ENCODE results near the gene ILF3.
"Not testable (repeated sequence)": the region's sequence is repeated elsewhere in the genome, so short reads cannot be mapped to it uniquely, and the experiment has no call there.

Gene ILF3

DNA sequence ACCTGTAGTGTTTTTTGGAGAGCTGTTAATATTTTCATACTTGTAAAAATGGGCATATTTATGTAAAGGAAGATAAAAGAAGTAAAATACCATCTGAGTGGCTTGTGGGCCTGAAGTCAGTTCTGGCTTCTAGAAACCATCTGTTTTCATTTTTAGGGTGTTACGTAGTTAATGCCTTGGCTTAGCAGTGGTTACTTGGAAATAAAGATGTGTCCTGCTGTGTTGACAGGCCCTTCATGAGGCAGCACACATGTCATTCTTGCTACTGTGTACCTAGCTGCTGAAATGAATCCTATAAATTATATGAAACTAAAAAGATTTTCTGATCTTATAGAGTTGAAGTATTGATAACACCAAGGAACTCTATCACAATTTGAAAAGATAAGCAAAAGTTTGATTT is 16.0 kb downstream of the ILF3 start:
- Histone ChIP-seq H3K27ac (no peak overlapping the region), H3K36me3 (peaks cover 14% of the 10 kb centered on the region), H3K27me3 (no peaks in the 10 kb centered on the region), H3K4me1 (ENCODE audit: control insufficient read depth in 1 of 2, insufficient read depth in 1 of 2, low read depth in 1 of 2, low read length in 1 of 2) (peaks cover 13 to 15% of the 10 kb centered on the region in 2 experiments), H3K4me3 (ENCODE audit: low read depth in 1 of 2, low read length in 1 of 2) (no peak overlapping the region), H3K9me3 (no peaks in the 10 kb centered on the region)
- TF ChIP-seq, protein P1, sequence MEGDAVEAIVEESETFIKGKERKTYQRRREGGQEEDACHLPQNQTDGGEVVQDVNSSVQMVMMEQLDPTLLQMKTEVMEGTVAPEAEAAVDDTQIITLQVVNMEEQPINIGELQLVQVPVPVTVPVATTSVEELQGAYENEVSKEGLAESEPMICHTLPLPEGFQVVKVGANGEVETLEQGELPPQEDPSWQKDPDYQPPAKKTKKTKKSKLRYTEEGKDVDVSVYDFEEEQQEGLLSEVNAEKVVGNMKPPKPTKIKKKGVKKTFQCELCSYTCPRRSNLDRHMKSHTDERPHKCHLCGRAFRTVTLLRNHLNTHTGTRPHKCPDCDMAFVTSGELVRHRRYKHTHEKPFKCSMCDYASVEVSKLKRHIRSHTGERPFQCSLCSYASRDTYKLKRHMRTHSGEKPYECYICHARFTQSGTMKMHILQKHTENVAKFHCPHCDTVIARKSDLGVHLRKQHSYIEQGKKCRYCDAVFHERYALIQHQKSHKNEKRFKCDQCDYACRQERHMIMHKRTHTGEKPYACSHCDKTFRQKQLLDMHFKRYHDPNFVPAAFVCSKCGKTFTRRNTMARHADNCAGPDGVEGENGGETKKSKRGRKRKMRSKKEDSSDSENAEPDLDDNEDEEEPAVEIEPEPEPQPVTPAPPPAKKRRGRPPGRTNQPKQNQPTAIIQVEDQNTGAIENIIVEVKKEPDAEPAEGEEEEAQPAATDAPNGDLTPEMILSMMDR (IDR thresholded peaks at IDR 0.05): no peak

DNA sequence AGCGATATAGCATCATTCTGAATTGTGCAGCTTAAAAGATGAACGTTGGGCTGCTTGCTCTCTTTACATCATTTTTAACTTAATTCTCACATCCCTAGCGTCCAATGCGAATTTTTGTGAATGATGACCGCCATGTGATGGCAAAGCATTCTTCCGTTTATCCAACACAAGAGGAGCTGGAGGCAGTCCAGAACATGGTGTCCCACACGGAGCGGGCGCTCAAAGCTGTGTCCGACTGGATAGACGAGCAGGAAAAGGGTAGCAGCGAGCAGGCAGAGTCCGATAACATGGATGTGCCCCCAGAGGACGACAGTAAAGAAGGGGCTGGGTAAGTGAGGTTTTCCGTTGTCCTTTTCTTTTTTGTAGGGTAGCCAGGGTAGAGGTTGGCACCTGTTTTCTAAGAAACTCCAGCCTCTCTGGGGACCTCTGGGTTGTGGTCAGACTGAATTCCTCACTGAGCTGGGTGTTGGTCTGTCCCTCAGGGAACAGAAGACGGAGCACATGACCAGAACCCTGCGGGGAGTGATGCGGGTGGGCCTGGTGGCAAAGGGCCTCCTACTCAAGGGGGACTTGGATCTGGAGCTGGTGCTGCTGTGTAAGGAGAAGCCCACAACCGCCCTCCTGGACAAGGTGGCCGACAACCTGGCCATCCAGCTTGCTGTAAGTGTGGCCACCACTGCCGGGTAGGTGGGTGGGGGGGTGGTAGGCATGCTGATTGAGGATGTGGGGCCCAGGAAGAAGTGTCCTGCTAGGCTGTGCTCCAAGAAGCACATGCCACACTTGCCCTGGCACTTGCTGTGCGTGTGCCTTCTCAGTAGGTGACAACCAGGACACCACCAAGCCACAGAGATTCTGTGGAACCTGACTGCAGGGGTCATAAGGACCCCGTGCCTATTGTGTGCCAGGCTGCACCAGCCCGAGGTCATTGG is 17.0 kb downstream of the ILF3 start:
- TF ChIP-seq, protein P1 (IDR thresholded peaks at IDR 0.05): no peak
- no peak overlapping the region for H3K27ac ChIP-seq
- H3K4me1 ChIP-seq (ENCODE audit: control insufficient read depth in 1 of 2, insufficient read depth in 1 of 2, low read depth in 1 of 2, low read length in 1 of 2): peaks cover 13 to 15% of the 10 kb centered on the region in 2 experiments

DNA sequence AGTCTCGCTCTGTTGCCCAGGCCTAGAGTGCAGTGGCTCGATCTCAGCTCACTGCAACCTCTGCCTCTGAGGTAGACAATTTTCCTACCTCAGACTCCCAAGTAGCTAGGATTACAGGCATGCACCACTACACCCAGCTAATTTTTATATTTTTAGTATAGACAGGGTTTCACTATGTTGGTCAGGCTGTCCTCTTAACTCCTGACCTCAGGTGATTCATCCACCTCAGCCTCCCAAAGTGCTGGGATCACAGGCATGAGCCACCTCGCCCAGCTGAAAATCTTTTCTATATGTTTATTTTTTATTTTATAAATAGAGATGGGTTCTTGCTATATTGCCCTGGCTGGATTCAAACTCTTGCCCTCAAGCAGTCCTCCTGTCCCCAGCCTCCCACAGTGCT is 17.8 kb downstream of the ILF3 start:
- H3K27ac ChIP-seq; H3K9me3 ChIP-seq; H3K4me3 ChIP-seq (ENCODE audit: low read depth in 1 of 2, low read length in 1 of 2); H3K27me3 ChIP-seq: not testable (repeated sequence)
- peaks cover 13 to 15% of the 10 kb centered on the region in 2 experiments for H3K4me1 ChIP-seq (ENCODE audit: control insufficient read depth in 1 of 2, insufficient read depth in 1 of 2, low read depth in 1 of 2, low read length in 1 of 2)
- peaks cover 24% of the 10 kb centered on the region for H3K36me3 ChIP-seq

More for the DNA sequence above, 17.0 kb downstream of the ILF3 start:
- Histone ChIP-seq H3K27me3 (no peaks in the 10 kb centered on the region), H3K4me3 (ENCODE audit: low read depth in 1 of 2, low read length in 1 of 2) (no peak overlapping the region), H3K36me3 (peaks cover 20% of the 10 kb centered on the region), H3K9me3 (no peaks in the 10 kb centered on the region)

DNA sequence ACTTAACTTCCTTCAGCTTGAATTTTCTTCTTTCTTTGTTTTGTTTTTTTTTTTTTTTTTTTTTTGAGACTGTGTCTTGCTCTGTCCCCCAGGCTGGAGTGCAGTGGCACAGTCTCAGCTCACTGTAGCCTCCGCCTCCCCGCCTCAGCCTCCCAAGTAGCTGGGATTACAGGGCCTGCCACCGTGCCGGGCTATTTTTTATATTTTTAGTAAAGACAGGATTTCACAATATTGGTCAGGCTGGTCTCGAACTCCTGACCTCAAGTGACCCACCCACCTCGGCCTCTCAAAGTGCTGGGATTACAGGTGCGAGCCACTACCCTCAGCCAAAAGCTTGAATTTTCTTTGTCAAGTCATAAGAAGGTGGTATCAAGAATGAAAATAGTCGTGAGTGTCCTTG is 21.1 kb downstream of the ILF3 start:
- not testable (repeated sequence) for H3K4me3 ChIP-seq (ENCODE audit: low read depth in 1 of 2, low read length in 1 of 2); H3K27ac ChIP-seq; H3K4me1 ChIP-seq (ENCODE audit: control insufficient read depth in 1 of 2, insufficient read depth in 1 of 2, low read depth in 1 of 2, low read length in 1 of 2); H3K9me3 ChIP-seq; H3K27me3 ChIP-seq
- H3K36me3 ChIP-seq: peaks cover 57% of the 10 kb centered on the region

DNA sequence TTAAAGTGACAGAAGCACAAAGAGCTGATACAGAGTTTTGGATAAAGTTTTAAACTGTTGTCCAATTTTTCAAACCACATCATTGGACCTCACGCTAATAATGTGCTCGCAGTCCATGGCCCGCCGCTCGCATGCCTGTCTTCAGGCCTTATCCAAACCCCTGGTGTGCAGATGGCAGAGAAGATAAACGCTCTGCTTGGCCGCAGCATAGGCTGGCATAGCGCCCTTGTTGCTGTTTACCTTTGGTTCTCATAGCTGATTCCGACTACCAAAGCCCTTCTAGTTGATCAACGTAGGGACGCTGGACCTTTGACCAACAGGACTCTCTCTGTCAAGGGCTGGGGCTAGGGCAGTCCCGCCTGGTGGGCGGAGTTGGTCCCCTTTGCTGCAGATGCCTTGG is 23.6 kb downstream of the ILF3 start:
- H3K27me3 ChIP-seq: no peaks in the 10 kb centered on the region
- no peaks in the 10 kb centered on the region for H3K9me3 ChIP-seq
- no peak overlapping the region for H3K4me3 ChIP-seq (ENCODE audit: low read depth in 1 of 2, low read length in 1 of 2)
- H3K27ac ChIP-seq: no peak overlapping the region
- H3K4me1 ChIP-seq (ENCODE audit: control insufficient read depth in 1 of 2, insufficient read depth in 1 of 2, low read depth in 1 of 2, low read length in 1 of 2): peaks cover under 1 to 2% of the 10 kb centered on the region in 2 experiments
- TF ChIP-seq, protein P1 (IDR thresholded peaks at IDR 0.05): no peak
- peaks cover 72% of the 10 kb centered on the region for H3K36me3 ChIP-seq

DNA sequence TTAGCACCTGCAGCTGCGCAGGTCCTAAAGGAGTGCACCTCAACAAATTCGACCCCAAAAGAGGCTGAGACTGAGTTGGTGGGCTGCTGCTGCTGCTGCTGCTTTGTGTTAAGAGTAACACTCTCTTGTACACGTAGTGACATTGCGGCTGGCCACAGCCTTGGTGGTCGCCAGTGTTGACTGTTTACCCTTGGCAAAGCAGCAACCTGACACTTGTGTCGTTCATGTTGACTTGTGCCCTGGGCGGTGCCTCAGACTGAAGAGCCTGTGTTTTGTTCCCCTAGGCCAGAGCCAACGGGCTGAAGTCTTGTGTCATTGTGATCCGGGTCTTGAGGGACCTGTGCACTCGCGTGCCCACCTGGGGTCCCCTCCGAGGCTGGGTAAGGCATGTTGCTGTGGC is 24.7 kb downstream of the ILF3 start:
- H3K27me3 ChIP-seq: no peaks in the 10 kb centered on the region
- H3K36me3 ChIP-seq: peaks cover 80% of the 10 kb centered on the region
- H3K4me3 ChIP-seq (ENCODE audit: low read depth in 1 of 2, low read length in 1 of 2): no peak overlapping the region
- TF ChIP-seq, protein P1 (IDR thresholded peaks at IDR 0.05): no peak
- H3K9me3 ChIP-seq: no peaks in the 10 kb centered on the region
- no peaks in the 10 kb centered on the region for H3K4me1 ChIP-seq (ENCODE audit: control insufficient read depth in 1 of 2, insufficient read depth in 1 of 2, low read depth in 1 of 2, low read length in 1 of 2)
- no peak overlapping the region for H3K27ac ChIP-seq

All from neutrophil (primary cell).